ELF-1 (cell line): Measurements from ENCODE around the gene TYMP.

Experiments
- DNase-seq: peaks from one replicate; pipeline ENCODE4 v3.0.0-alpha.2; 2016; ENCODE audit warnings: low read depth, low spot score

Gene TYMP

GRCh38 chr22:50506611-50507420 is 23.0 kb downstream of the TYMP start:
- peak; percentile 68 for DNase-seq

GRCh38 chr22:50505776-50506610 is 23.8 kb downstream of the TYMP start:
- DNase-seq: peak; percentile 63

- DNase-seq: no peak
Measured at GRCh38 chr22:50505276-50505775, 24.5 kb downstream of the TYMP start.

DNA sequence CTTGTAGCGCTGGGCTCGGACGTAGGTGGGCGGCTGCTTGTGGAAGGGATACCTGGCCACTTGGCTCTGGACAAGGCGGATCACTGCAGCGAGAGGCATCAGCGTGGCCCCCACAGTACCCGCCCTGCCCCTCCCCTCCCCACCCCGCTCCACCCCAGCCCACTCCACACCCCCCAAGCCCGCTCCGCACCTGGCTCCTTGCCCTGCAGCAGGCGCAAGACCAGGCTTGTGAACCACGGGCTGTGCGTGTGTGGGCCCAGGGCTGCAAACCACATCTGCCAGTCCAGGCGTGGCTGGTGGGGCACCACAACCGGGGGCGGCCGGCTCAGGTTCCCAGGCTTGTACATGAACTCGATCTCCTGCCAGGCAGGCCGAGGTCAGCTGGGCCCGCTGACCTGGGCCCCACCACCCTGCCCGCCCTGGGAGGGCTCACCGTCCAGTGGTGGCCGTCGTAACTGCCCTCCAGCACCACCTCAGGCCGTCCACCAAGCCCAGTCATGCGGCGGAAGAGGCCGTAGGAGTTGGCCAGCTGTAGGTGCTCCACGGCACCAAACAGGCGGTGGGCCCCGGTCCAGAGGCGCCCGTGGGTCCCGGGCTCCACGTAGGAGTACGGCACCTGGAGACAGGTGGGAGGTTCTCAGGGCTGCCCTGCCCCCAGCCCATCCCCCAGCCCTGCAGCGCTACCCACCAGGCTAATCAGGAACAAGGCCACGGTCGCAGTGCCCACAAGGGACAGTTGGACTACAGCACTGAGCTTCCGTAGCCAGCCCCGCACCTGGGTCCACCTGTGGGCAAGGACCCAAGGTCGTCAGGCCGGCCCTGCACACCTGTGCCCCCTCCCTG is 25.2 kb downstream of the TYMP start:
- no peak for DNase-seq

- no peak for DNase-seq
Measured at GRCh38 chr22:50503475-50504145, 26.2 kb downstream of the TYMP start.

DNA sequence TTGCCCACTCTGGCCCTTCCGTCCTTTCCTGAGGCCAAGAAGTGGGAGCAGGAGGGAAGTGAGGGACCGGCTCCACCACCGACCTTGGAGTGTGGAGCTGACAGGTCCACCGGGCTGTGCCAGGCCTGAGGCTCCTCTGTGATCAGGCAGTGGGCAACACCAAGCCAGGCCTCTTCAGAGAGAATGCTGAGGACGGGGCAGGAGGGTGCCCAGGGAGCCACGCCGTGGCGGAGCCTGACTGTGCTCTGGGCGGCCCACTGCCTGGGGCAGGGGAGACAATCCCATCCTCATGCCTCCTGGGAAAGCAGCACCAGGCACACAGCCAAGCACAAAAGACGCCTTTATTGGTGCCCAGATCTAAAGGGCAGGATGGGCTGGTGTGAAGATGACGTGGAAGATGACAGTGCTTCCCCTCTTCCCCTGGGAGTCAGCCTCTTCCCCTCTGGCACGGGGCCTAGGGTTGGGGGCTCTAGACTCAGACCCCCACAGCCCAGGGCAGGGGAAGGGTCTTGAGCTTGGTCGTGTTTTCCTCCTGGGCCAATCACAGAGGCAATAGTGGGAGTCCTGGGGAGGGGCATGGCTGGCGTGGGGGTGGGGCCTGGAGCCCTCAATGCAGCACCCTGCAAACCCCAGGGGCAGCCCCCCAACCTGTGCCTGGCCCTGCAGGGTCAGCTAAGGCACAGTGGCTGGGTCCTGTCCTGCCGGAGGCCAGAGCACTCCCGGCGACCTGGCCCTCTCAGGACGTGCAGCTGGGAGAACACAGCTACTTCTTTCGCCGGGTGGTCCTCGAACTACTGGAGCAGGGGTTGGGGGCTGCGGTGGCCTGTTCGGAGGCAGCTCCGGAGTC is 27.0 kb downstream of the TYMP start:
- no peak for DNase-seq

- DNase-seq: no peak
Measured at GRCh38 chr22:50502096-50502495, 27.7 kb downstream of the TYMP start.

- DNase-seq: no peak
Measured at GRCh38 chr22:50500452-50500851, 29.4 kb downstream of the TYMP start.

- peak; percentile 89 for DNase-seq
Measured at GRCh38 chr22:50498322-50498890, 31.4 kb downstream of the TYMP start.

- no peak for DNase-seq
Measured at GRCh38 chr22:50497093-50497492, 32.7 kb downstream of the TYMP start.

DNA sequence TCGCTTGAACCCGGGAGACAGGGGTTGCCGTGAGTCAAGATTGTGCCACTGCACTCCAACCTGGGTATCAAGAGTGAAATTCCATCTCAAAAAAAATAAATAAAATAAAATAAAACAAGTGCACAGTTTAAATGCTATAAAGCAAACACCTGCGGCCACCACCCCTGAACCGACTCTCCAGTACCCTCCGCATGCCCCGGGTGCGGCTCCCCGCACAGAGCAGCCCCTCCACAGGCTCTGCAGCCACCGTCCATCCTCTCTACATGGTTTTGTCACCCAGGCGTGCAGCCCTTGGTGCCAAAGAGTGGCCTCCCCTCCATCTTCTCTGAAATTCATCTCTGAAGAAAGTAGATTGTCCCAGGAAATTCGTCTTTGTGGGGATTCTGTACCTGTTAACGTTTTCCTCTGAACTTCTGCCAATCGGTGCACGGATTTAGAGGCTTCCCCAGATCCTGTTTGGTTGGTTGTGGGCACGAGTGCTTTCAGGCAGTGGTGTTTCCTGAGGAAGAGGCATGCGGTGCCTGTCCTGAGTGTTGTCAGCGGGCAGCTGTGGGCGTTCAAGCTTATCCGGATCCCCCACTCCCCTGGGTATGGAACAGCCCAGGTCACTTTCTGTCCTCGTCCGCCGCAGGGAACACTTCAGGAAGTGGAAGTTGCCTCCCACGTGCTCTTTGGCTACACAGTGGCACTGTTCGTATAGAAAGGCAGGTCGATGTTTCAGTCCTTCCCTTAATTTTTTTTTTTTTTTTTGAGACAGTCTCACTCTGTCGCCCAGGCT is 39.1 kb downstream of the TYMP start:
- no peak for DNase-seq

DNA sequence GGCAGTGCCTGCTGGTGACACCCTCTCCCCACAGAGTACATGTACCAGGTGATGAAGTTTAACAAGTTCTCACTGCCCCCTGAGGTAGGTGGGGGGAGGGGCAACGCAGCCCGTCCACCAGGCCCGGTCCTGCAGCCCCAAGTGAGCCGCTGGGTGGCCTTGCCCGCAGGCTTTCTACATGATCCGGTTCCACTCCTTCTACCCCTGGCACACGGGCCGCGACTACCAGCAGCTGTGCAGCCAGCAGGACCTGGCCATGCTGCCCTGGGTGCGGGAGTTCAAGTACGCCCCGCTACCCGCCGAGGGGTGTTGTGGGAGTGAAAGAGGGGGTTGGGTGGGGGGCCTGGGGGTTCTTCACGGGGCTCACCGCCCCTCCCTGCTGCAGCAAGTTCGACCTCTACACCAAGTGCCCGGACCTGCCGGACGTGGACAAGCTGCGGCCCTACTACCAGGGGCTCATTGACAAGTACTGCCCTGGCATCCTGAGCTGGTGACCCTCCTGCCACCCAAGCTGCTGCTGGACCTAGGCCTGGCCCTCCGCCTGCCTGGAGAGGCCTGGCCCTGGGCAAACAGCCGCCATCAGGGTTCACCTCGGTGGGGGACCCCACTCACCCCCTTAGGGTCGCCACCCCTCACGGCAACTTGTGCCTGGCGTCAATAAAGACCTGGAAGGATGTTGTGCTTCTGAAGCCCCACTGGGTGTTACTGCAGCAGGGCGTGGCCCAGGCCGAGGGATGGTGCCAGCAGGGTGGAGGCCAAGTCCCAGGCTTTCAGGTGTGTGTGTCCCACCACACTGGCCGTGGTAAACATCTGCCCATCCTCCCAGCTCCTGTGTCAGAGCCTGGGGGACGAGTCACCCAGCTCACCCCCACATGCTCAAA is 40.2 kb downstream of the TYMP start:
- no peak for DNase-seq

- no peak for DNase-seq
Measured at GRCh38 chr22:50488886-50489285, 40.9 kb downstream of the TYMP start.

- no peak for DNase-seq
Measured at GRCh38 chr22:50488006-50488677, 41.7 kb downstream of the TYMP start.

- no peak for DNase-seq
Measured at GRCh38 chr22:50487290-50488005, 42.4 kb downstream of the TYMP start.

- no peak for DNase-seq
Measured at GRCh38 chr22:50486561-50487289, 43.1 kb downstream of the TYMP start, which contains the start of gene MIOX. MIOX (plus strand) TSS chr22:50486859; CDS start chr22:50486898, 39 bp downstream.
